ENCODE data around the gene TCOF1.

TCOF1 gene, protein sequence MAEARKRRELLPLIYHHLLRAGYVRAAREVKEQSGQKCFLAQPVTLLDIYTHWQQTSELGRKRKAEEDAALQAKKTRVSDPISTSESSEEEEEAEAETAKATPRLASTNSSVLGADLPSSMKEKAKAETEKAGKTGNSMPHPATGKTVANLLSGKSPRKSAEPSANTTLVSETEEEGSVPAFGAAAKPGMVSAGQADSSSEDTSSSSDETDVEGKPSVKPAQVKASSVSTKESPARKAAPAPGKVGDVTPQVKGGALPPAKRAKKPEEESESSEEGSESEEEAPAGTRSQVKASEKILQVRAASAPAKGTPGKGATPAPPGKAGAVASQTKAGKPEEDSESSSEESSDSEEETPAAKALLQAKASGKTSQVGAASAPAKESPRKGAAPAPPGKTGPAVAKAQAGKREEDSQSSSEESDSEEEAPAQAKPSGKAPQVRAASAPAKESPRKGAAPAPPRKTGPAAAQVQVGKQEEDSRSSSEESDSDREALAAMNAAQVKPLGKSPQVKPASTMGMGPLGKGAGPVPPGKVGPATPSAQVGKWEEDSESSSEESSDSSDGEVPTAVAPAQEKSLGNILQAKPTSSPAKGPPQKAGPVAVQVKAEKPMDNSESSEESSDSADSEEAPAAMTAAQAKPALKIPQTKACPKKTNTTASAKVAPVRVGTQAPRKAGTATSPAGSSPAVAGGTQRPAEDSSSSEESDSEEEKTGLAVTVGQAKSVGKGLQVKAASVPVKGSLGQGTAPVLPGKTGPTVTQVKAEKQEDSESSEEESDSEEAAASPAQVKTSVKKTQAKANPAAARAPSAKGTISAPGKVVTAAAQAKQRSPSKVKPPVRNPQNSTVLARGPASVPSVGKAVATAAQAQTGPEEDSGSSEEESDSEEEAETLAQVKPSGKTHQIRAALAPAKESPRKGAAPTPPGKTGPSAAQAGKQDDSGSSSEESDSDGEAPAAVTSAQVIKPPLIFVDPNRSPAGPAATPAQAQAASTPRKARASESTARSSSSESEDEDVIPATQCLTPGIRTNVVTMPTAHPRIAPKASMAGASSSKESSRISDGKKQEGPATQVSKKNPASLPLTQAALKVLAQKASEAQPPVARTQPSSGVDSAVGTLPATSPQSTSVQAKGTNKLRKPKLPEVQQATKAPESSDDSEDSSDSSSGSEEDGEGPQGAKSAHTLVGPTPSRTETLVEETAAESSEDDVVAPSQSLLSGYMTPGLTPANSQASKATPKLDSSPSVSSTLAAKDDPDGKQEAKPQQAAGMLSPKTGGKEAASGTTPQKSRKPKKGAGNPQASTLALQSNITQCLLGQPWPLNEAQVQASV (N-terminal part only)

DNA sequence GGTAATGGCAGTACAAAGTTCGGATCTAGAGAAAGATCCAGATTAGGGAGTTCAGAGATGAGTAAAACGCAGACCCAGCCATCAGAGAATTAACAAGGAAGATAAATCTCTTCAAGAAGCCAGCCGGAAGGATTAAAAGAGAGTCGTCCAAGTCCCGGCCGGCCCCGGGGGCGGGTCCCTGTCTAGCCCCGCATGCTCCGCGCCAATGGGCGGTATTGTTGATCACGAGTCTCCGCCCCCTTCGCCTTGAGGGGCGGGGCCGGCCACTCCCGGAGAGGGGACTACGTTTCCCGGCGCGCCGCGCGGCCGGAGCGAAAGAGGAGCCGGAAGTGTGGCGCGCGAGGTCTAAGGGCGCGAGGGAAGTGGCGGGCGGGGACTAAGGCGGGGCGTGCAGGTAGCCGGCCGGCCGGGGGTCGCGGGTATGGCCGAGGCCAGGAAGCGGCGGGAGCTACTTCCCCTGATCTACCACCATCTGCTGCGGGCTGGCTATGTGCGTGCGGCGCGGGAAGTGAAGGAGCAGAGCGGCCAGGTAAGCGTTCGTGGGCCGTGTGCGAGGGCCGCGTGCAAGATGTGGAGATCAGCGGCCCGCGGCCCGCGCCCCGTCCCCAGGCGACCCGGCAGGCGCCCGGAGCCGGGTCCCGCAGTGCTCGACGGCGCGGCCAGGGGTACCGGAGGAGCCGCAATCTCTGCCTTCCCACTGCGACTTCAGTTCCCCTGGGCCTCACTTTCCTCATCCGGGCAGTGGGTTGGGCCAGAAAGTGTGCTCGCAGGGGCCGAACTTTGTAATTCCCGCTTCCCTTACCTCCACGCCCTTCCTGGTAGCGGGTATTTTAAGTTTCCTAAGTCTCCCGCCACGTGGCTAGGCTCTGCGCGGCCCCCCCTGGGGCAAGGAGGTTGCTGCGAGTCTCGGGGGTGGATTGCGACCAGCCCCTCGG lies at the start of gene TCOF1:
Gene TCOF1, plus strand, starts transcription at position 372 of the 935 bp plus-strand sequence. Its CDS starts 50 bp downstream, at position 422.
- DNase-seq (ENCODE audit: low read depth), result peak; percentile 90

DNA sequence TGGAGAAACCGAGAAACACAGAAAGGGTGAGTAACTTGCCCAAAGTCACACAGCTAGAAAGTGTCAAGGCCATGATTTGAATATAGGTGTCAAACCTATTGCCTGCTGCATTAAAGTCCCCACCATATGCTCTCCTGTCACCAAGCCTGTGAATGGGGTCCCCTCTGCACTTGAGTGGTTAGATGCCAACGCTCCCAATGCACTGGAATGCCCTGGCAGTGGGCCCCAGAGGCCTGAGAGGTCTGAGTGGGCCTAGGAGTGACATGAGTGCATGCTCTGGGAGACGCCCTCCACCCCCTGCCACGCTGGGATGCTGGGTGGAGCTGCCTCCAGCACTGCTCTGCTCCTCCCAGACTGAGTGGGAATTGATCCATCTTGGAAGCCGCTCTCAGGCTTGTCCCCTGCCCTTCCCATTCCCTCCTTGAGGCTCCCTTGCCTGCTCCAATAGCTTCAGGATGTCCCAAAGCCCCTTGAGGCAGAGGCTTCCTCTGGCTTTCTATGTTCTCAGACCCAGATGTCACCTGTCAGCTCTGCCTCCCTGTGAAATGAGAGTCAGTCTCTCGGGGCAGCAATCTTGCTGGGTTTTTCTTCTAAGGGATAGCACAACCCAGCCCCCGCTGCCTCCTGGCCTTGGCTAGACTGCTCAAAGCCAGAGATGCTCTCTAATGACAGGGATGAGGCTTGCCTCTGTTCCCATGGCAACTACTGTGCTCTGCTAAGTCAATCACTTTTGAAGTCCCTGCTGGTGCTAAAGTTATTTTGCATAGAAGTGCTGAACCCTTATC lies 48.2 kb upstream of the TCOF1 start:
- no peak for DNase-seq (ENCODE audit: low read depth)

DNA sequence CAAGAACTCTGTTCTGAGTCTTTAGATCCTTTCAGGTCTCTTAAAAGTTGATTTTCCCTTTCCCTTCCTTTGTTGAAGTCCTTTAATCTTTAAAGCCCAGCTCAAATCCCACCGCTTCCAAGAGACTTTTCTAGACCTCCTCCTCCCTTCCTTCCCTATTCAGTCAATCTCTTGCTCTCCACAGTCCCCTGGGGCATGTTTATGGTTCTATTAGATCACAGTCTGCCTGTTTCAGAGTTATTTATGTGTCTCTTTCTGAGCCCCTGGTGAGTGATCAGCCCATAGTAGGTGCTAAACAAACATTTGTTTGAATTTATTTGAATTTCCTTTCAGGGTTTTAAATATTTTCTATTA lies 47.6 kb upstream of the TCOF1 start:
- no peak for DNase-seq (ENCODE audit: low read depth)

DNA sequence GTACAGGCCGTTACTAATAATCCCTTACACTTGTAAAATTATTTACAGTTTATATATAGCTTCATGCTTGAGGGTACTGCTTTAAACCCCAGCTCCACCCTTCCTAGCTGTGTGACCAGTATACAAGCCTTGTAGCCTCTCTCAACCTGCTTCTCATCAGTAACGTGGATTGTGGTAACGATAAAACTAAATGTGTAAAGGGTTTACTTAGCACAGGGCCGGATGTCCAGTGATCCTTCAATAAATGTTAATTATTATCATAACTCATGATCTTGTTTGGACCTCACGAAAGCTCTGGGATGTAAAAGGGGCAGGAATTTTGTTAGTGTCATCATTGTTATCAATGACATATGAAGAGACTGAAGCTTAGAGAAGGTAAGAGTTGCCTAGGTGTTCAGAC lies 47.3 kb upstream of the TCOF1 start:
- DNase-seq (ENCODE audit: low read depth), result no peak

DNA sequence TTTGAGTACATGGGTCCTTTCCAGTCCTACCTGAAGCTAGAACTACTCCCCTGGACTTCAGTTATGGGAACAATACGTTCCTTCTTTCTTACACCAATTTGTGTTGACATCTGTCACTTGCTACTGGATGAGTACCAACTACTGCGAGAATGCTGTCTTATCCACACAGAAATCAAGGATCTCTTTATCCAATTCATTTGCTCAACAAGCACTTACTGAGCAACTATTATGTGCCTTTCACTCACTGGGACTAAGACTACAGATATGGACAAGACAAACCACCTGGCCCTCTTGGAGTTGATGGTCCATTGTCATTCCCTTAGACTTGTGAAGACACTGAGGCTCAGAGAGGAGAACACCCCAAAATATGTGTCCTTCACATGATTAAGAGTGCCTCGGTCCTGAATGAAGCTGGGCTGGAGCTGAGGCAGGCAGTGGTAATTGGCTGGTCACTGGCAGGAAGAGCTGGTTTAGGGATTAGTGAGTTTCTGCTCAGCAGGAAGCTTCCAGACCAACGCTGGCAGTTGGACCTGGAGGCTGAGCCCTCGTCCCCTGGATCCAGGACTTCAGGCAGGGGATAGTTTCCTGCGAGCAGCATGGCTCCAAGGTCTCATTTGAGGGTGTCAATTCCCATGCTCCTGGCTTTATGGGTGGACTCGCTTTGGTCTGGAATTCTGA lies 46.3 kb upstream of the TCOF1 start:
- DNase-seq (ENCODE audit: low read depth), result no peak

DNA sequence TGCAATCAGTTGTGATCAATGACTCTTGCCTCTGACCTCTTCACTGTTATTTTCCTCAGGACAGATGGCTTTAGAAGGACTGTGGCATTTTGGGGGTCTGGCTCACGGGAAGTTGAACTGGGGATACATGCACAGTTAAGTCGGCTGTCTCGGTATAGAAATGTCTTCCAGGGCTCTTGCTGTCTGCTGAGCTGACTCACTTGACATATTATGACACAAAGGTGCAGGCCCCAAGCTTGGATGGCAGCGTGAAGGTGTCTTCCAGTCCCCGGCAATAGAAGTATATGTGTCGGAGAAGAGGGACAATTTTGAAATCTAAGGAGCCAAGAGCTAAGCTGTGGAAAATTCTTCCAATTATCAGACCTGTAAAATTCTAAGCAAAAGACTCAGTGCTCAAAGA lies 45.0 kb upstream of the TCOF1 start:
- DNase-seq (ENCODE audit: low read depth), result no peak

DNA sequence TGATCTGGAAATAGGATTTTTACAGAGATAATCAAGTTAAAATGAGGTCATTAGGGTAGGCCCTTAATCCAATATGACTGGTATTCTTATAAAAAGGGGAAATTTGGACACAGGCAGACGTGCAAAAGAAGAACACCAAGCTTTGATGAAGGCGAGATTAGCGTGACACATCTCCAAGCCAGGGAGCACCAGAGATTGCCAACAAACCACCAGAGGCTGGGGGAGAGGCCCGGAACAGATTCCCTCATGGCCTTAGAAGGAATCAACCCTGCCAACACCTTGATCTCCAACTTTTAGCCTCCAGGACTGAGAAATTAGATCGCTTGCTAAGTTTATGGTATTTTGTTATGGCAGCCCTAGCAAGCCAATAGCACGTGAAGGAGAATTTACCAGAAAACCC lies 44.0 kb upstream of the TCOF1 start:
- no peak for DNase-seq (ENCODE audit: low read depth)

DNA sequence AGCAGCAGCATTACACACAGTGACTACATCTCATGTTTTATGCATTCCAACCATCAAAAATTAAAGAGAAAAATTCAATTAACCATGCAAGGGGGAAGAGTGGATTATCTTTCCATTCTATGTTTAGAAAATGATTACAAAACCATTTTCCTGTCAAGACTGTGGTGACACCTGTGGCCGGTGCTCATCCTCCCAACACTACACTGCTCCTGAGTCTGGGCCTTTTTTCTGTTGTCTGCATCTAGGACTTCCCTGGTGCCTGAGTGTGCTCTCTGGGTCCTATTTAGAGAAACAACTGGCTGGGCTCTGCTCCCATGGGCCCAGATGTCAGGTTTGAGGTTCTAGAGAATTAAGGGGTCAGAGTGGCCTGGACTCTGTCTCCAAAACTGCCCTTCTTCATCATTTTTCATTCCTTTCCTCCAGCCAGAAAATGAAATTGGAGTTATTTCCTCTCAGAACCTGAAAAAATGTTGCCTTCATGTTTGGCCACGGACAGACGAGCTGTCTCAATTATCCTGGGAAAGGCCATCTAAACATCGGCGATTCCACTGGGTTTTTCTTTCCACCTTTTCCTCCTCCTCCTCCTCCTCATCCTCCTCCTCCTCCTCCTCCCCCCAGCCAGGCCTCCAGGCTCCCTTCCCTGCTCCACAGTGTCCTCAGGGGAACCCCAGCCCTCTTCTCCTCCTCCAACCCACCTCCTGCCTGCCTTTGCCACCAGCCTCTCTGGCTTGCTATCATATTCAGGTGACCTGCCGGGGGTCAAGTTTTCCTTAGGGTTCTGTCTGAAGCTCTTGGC lies 43.4 kb upstream of the TCOF1 start:
- DNase-seq (ENCODE audit: low read depth), result no peak

DNA sequence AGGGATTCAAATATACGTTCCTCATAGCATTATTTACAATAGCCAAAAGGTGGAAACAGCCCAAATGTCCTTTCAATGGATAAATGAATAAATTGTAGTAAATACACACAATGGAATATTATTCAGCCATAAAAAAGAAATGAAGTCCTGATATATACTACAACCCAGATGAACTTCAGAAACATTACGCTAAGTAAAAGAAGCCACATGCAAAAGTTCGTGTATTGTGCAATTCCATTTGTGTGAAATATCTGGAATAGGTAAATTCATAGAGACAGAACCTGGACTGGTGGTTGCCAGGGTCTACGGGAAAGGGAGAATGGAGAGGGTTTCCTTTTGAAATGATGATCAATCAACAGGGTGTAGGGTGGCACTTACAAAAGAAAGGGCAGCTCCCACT lies 42.3 kb upstream of the TCOF1 start:
- DNase-seq (ENCODE audit: low read depth), result no peak

DNA sequence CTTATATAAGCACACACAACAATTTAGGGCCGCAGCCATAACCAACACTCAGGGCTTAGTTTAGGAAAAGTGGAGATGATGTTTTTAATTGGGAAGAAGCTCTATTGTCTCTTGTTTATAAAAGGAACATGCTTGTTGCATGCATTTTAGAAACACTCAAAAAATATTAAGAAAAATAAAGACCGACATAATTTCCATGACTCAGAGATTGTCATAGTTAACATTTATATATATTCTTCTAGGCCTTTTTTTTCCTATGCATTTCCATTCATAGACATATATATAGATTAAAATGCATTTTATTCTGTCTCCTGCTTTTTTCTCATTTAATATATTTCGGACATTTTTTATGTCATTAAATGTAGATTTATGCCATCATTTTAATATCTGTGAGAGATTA lies 41.2 kb upstream of the TCOF1 start:
- DNase-seq (ENCODE audit: low read depth), result no peak

DNA sequence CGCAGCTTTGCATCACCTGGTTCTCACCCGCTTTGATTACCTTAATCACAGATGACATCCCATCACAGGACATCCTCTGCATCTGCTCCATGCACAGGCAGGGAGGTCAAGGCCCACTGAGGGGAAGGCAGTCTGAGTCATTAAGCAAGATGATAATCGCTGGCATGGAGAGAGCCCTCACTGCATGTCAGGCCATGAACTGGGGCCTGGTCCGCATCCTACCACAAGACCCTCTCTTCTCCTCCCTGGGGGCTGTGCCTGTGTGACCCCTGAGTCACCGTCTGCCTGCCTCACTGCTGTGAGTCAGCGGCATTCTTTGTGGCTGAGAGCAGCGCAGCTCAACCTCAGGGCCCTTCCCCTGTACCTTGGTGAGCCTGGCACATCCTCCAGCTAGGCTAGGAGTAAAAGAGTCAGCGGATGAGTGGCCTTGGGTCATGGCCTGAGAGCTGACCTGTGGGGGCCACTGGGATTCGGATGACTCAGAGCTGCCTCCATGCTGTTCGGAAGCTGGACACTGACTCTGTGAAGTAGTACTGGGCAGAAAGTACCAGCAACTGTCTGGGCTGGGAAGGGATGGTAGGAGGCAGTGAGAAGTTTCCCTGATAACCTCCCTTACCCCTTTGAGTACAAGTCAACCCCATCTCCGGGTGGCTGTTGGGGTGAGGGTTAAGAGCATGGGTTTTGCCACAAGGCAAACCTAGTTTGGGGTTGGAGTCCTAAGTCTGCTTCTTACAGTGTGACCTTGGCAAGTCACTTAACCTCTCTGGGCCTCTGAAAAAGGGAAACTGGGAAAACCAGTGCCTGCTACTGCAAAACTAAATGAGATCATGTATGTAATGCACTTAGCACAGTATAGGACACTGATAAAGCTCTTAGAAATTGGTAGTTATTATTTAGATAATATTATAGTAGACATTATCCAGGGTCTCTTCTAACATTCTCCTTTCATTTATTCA lies 40.2 kb upstream of the TCOF1 start:
- DNase-seq (ENCODE audit: low read depth), result peak; percentile 65

DNA sequence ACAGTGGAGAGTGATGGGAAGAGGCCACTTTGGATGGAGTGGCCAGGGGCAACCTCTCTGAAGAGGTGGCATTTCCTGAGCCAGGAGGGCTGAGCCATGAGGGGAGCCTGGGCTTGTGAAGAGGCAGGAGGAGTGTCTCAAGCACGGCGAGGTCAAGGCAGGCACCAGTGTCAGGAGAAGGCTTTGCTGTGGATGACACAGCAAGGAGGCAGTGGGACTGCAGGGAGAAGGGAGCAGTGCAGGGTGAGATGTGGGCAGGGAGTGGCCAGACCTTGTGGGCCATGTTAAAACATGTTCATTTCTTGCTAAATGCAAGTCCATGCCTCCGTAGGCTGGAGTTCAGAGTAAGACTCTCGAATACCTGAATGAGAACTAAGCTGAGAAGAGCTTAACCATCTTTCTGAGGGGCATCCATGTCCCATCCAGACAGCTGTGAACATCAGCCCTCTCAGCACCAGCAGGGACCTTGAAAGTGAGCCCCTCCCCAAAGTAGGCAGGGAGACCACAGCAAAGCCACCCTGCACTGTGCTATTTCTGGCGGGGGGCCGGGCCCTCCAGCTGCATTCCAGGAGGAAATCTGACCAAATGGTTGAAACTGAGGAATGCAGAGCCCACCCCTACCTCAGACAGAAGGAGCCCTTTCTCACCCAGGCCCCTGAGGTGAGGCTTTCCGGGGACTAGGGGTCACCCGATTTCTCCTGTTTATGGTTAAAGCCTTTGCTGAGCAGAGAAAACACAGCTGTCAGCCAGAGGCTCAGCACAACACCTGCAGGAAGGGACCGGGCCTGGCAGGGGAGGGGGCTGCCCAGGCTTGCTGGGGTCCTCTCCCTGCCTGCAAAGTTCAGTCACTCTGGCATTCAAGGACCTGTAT lies 38.6 kb upstream of the TCOF1 start:
- no peak for DNase-seq (ENCODE audit: low read depth)

DNA sequence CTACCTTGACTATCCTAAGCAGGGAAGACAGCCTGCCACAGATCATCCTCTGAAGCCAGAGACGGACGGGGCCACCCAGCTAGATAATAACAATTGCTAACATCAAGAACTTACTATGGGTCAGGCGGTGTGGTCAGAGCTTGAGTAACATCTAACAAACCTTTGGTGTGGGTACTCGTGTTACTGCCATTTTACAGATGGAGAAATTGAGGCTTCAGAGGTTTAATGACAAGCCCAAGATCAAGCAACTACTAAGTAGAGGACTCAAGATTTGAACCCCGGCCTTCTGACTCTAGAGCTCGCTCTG lies 38.1 kb upstream of the TCOF1 start:
- no peak for DNase-seq (ENCODE audit: low read depth)

DNA sequence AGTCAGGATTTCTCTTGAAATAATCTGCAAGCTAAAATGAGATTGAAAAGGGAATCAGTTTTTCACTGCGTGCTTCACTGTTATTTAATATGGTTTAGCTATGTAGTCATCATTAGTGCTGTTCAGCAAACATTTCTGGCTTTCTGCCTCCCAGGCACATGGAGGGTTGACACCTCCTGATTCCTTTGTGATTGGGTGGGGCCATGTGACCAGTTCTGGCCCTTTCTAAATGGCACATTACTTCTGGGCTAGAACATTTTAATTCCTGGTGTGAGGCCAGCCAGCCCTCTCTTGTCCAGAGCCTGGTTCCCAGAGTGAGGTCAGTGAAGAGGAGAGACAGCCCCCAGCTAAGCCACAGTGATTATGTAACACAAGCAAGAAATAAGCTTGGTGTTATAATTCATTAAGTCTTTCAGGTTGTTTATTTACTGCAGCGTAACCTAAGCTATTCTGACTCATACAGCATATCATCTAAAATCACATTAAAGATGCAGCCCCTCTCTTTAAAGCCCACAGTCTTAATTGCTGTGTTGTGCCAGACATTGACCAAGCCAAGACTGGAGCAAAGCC lies 37.4 kb upstream of the TCOF1 start:
- peak; percentile 83 for DNase-seq (ENCODE audit: low read depth)

DNA sequence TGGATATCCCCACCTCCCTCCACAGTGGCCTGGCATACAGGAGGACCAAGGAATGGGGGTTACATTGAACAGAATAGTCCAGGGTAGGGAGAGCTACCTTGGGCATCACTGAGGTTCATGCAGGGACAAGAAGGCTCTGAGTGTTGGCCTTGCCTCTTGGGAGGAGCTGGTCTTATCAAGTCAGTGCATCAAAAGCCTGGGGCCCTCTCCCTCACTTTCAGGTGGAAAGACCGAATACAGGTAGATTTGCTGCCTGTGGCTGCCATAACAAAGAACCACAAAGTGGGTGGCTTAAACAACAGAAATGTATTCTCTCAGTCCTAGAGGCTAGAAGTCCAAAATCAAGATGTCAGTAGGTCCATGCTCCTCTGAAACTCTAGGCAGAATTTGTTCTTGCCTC lies 36.3 kb upstream of the TCOF1 start:
- DNase-seq (ENCODE audit: low read depth), result no peak

DNA sequence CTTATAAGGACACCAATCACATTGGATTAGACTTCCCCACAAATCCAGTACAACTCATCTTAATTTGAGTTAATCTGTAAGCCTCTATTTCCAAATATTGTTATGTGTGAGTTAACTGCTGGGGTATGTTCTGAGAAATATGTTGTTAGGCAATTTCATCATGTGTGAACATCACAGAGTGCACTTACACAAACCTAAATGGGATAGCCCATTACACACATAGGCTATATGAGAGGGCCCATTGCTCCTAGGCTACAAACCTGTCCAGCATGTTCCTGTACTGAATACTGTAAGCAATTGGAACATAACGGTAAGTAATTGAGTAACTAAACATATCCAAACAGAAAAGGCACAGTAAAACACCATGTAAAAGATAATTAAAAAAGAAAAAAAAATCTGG lies 35.7 kb upstream of the TCOF1 start:
- DNase-seq (ENCODE audit: low read depth), result peak; percentile 38

DNA sequence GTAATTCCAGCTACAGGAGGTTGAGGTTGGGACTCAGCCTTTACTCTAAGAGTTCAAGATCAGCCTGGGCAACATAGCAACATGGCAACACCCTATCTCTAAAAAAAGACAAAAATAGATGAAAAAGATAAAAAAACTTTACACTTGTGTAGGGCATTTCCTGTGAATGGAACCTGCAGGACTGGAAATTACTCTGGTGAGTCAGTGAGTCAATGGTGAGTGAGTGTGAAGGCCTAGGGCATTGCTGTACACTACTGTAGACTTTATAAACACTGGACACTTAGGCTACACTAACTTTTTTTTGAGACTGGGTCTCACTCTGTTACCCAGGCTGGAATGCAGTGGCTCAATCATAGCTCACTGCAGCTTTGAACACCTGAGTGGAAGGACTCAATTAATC lies 35.3 kb upstream of the TCOF1 start:
- no peak for DNase-seq (ENCODE audit: low read depth)
